ENCODE data around the gene AQP9.

- TF ChIP-seq REST (IDR thresholded peaks at IDR 0.05; ENCODE audit: insufficient read depth in 1 of 2, low read depth in 2 of 2, low read length in 2 of 2) (no peak), TAF1 (IDR thresholded peaks at IDR 0.05; ENCODE audit: borderline replicate concordance, insufficient read depth, low read length) (no peak)
These were observed 68.0 kb downstream of the AQP9 start for GRCh38 chr15:58206151-58206550.

Measured in PFSK-1 (cell line).